ENCODE measurements around the gene PDSS2. TPM values are rescaled to one million over a fixed set of nuclear protein-coding genes. Genes with fewer than 3 reads are reported as not detected.

The PDSS2 gene
- total RNA-seq, 1 experiment from 2014 or later = 12.1 TPM

DNA sequence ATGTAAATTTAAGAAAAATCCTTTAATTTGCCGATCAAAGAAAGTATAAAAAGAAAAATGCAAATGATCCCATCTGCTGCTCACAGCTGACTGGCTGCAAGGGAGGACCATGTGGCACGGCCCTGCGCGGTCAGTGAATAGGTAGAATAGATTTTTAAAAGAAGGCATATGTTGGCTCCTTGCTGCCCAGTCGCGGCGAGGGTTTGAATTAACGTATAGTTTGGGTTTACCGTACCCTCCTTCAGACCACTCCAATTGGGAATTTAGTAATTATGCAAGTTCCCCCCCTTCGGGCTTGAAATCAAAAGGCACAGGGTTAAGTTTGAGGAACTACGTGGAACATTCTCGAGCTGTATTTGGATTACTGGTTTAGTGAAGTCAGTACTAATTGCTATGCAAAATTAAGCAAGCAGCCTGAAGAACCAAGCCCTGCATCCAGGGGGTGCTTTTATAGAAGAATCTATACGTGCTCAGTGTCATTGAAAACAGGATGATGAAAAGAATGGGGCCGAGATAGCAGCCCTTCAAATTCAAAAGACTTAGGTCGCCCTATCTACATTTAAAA lies 343.0 kb downstream of the PDSS2 start:
- Histone ChIP-seq H3K27me3 (ENCODE audit: insufficient read depth, low read length) (no peaks in the 10 kb centered on the region), H3K4me2 (ENCODE audit: insufficient read depth, insufficient read length, low read length) (peak overlapping the region; percentile 58), H3K56ac (ENCODE audit: insufficient read length, low read depth, low read length) (no peak overlapping the region), H2BK12ac (ENCODE audit: insufficient read length, low read depth, low read length) (no peak overlapping the region), H2BK120ac (ENCODE audit: low read depth, low read length, poor library complexity, severe bottlenecking) (no peak overlapping the region), H2BK15ac (ENCODE audit: low read depth, low read length) (no peak overlapping the region), H3K18ac (ENCODE audit: insufficient read length, low read depth, low read length) (peak overlapping the region; percentile 83), H3K14ac (ENCODE audit: insufficient read depth, low read length) (no peak overlapping the region), H4K91ac (ENCODE audit: insufficient read length, low read depth, low read length) (no peak overlapping the region), H3K4ac (ENCODE audit: low read depth, low read length) (no peak overlapping the region), H3K9me3 (ENCODE audit: control insufficient read depth, low read depth, low read length) (no peaks in the 10 kb centered on the region), H3K79me2 (ENCODE audit: insufficient read depth, low read length) (peaks cover 6% of the 10 kb centered on the region; the same call in 1 of the 2 replicates), H2AFZ (ENCODE audit: low read length) (no peak overlapping the region), H4K20me1 (ENCODE audit: control insufficient read depth, insufficient read depth, insufficient read length) (no peaks in the 10 kb centered on the region), H3K79me1 (ENCODE audit: insufficient read depth, low read depth, low read length, poor library complexity, severe bottlenecking) (peaks cover 2% of the 10 kb centered on the region), H2AK5ac (ENCODE audit: insufficient read length, low read length) (no peak overlapping the region), H3K23ac (ENCODE audit: insufficient read length, low read depth, low read length) (no peak overlapping the region), H2BK5ac (ENCODE audit: insufficient read length, low read length) (peak overlapping the region; percentile 13), H3K9ac (ENCODE audit: extremely low read depth, insufficient read length, low read length) (peak overlapping the region; percentile 76), H4K8ac (replicated peaks; ENCODE audit: insufficient read length, low read depth, low read length) (no peak overlapping the region), H3T11ph (ENCODE audit: low read length) (no peak overlapping the region), H3K4me1 (ENCODE audit: insufficient read depth, low read length) (peaks cover 3% of the 10 kb centered on the region; the same call in 1 of the 2 replicates), H2BK20ac (ENCODE audit: low read depth, low read length, poor library complexity, severe bottlenecking) (no peak overlapping the region), H3K27ac (ENCODE audit: insufficient read length, low read depth, low read length) (peak overlapping the region; percentile 95), H4K5ac (ENCODE audit: insufficient read length, low read depth, low read length) (peak overlapping the region; percentile 19), H3K23me2 (ENCODE audit: insufficient read length, low read depth, low read length, poor library complexity, severe bottlenecking) (peaks cover 7% of the 10 kb centered on the region)
- Mint-ChIP-seq H3K4me3 (peak overlapping the region; percentile 70 to 87), H3K9me3 (no peaks in the 10 kb centered on the region), H3K4me1 (peaks cover 40 to 53% of the 10 kb centered on the region in 2 experiments), H3K36me3 (ENCODE audit: insufficient read depth in 1 of 3, low read depth in 3 of 3) (peaks cover under 1 to 20% (median 19%) of the 10 kb centered on the region in 3 experiments; a peak in 5 of 7 replicates), H3K27ac (peak overlapping the region; percentile 96 to 100 (median 99)), H3K27me3 (ENCODE audit: low read depth) (no peaks in the 10 kb centered on the region)
- WGBS (ENCODE audit: extremely low coverage, insufficient read length, low lambda C conversion rate) = no CpG with 5 or more reads among the region's 15 CpGs
- peak; percentile 85 for DNase-seq
- TF ChIP-seq, protein P1, sequence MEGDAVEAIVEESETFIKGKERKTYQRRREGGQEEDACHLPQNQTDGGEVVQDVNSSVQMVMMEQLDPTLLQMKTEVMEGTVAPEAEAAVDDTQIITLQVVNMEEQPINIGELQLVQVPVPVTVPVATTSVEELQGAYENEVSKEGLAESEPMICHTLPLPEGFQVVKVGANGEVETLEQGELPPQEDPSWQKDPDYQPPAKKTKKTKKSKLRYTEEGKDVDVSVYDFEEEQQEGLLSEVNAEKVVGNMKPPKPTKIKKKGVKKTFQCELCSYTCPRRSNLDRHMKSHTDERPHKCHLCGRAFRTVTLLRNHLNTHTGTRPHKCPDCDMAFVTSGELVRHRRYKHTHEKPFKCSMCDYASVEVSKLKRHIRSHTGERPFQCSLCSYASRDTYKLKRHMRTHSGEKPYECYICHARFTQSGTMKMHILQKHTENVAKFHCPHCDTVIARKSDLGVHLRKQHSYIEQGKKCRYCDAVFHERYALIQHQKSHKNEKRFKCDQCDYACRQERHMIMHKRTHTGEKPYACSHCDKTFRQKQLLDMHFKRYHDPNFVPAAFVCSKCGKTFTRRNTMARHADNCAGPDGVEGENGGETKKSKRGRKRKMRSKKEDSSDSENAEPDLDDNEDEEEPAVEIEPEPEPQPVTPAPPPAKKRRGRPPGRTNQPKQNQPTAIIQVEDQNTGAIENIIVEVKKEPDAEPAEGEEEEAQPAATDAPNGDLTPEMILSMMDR (conservative IDR thresholded peaks at IDR 0.05) = peak; percentile 39; the same call in 2 of the 3 replicates
